NCI-H1436 treated with DMSO at 0.1 percent for 48 hours (cell line): ENCODE data around the gene HTR2A.
"Not testable (repeated sequence)": the region's sequence is repeated elsewhere in the genome, so short reads cannot be mapped to it uniquely, and the experiment has no call there.

Source experiments
- DNase-seq: peaks from one replicate; lab custom pipeline; 2025; lab: John Stamatoyannopoulos, UW

HTR2A gene

DNA sequence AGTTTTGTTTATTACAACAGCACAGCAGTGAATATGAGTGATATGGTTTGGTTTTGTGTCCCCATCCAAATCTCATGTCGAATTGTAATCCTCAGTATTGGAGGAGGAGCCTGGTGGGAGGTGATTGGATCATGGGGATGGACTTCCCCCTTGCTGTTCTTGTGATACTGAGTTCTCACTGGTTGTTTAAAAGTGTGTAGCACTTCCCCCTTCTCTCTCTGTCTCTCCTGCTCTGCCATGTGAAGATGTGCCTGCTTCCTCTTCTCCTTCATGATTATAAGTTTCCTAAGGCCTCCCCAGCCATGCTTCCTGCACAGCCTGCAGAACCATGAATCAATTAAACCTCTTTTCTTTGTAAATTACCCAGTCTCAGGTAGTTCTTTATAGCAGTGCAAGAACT, 91.9 kb downstream of the HTR2A start:
- DNase-seq = not testable (repeated sequence)

DNA sequence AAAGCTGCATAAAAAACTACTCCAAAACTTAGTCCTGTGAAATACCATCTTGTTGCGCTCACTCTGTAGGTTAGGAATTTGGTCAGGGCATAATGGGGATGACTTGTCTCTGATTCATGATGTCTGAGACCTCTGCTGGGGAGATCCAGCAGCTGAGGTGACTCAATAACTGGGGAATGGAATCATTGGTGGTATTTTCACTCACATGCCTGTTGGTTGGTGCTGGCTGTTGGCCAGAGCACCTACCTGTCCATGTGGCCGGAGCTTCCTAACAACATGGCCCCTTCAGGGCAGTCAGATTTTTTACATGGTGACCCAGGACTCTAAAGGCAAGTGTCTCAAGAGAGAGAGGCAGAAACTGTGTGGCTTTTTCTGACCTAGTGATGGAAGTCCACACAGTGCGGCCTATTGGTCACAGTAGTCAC, 92.5 kb downstream of the HTR2A start:
- no peak for DNase-seq

DNA sequence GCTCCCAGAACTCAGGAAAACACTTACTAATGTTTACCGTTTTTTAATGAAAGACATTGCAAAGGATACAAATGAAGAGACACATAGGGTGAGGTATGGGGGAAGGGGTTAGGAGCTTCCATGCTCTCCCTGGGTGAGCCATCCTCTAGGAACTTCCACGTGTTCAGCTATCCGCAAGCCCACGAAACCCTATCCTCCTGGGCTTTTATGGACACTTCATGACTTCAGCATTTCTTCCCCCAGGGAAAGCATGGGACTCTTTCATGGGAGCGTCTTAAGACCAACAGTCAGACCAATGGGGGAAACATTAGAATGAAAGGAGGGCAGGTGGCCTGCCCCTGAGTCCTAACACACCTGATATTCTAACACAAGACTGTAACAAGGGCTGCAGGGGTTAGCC, 93.3 kb downstream of the HTR2A start:
- no peak for DNase-seq

DNA sequence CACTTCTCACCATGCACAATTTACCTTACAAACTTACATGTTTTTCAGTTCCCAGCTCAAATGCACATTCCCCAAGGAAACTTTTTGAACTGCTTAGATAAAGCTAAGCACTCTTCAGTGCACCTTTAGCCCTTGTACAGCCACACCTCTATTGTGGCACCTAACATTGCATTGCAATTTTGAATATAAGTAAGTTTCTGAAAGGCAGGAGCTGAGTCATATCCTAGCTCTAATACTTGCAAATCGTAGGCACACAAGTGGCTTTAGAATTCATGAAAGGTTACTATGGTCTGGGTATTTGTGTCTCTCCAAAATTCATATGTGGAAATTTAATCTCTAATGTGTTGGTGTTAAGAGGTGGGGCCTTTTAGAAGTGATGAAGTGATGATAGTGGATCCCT, 95.0 kb downstream of the HTR2A start:
- DNase-seq = no peak

DNA sequence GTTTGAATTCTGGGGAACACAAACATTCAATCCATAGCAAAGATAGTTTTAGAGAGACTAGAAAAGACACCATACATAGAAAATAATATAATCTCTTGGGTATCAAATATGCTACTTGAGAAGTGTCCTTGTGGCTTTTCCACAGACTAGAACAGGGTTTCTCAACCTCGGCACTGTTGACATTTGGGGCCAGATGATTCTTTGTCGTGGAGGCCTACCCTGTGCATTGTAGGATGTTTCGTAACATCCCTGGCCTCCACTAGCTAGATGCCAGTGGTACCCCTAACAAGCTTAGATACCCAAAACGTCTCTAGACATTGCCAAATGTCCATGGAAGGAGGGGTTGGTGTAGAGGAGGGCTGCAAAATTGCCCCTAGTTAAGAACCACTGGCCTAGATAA, 97.7 kb downstream of the HTR2A start:
- DNase-seq = no peak

DNA sequence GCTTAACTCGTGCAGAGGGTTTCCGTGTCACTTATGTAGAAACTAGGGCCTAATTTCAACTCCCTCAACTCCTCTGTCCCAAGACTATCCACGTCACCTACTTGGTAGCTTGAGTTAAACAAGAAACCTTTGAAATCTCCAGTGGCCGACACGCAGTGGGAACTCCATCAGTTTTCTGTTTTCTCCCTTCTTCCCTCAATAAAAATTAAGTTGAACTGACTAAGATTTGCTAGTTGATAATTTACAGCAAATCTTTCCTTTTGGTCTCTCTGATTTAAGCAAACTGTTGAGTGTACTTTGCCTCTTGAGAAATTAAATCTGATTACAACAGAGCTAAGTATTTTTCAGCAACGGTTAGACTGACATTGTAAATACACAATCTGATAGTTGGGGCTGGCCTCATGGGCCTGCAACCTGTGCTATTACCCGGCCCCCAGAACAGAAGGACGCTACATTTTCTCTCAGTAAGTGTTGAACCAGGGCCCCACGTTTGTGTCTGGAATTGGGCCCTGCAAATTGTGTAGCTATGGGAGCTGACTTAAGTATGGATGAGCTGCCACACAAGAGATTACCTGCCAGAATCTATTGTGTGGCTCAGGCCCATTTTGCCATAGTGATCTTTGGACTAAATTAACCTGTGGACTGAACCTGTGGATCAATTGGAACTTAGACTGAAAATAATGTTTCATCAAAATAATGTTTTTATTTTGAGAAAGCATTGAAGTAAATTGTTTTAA, 99.2 kb downstream of the HTR2A start:
- no peak for DNase-seq

DNA sequence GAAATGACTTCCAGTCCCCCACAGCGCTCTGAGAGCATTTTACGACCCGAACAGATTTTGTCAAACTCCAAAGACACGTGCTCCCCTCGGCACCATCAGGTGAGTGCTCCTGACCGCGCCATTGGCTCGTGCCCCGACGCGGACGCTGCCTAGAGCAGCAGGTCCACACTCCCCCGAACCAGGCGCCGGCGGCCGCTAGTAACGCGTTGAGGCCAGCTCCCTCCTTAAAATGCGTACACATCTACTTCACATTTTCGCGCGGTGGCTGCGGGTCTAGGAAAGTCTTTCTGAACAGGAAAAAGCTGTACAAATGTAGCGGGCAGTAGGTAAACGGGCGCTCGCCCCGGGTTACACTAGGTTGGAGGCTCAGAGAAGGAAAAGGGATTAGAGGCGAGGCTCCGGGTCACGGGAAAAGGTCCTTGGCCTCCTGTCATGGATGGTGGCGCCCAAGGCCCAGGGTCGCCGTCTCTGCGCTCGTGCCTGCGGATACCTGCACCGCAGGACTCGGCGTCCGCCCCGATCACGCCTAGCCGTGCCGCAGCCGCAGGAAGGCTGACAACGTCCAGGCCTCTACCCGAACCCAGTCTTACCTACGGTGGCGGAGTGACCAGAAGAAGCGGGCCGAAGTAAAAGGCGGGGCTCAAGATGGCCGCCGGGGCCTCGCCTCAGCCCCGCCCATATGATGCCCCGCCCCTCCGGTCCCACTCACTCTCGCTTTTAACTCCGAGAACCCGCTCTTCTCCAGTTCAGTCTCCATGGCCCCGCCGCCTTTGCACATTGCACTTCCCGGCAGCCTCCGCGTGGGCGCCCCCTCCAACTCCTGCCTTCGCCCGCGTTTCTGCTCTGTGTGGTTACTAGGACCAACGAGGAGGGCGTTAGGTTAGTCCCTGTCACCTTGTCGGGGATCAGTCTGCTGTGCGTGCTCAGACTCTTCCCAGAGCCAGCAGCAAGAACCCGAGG, 100.1 kb downstream of the HTR2A start, which contains the start of gene ESD:
ESD (minus strand) TSS at position 647 of the 960 bp plus-strand sequence. CDS start 5,748 bp downstream, outside the sequence.
- DNase-seq = peak; percentile 38

DNA sequence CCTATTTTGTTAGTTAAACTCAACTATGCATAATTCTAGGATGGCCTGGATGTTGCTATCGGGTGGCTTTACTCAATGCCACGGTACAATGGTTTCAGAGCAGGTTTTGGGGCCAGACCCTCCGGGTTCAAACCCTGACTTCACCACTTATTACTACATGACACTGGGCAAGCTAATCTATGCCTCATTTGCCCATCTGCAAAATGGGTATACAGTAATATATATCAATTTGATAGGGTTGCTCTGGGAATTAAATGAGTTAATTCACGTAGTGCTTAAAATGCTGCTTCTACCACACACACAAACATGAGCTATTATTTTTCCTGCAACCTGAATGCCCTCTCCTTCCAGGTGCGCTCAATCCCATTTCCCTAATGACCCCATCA, 100.7 kb downstream of the HTR2A start:
- DNase-seq = no peak

DNA sequence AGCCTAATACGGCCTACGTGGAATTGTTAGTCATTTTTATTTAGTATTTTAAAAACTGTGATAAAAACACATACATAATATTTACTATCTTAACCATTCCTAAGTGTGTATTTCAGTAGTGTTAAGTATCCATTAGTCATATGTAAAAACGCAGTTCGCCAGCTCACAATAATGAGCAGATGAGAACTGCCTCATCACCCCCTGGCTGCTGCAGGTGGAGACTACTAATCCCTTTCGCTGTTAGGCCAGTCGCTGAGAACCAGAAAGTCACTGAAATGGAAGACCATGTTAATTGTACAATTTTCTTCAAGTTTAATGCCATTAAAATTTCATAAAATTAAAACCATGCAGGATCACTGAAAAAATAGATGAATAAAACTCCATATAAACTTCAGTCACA, 101.5 kb downstream of the HTR2A start:
- DNase-seq = no peak

DNA sequence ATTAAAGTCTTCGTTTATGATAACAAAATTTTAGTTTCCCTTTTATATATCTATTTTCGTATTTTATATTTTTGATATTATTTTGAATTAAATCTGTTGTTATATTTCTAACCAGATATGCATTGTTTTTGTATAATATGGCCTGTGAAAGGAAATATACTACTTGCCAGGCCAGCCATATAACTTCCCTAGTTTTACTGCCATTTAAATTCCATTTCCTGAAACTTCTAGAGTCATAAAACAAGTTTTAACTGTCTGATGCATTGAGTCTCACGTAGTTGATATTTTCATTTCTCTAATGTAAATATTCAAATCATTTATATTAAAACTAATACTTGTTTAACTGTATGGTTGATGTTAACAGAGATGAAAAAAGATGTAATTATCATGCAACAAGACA, 113.3 kb downstream of the HTR2A start:
- DNase-seq = no peak

DNA sequence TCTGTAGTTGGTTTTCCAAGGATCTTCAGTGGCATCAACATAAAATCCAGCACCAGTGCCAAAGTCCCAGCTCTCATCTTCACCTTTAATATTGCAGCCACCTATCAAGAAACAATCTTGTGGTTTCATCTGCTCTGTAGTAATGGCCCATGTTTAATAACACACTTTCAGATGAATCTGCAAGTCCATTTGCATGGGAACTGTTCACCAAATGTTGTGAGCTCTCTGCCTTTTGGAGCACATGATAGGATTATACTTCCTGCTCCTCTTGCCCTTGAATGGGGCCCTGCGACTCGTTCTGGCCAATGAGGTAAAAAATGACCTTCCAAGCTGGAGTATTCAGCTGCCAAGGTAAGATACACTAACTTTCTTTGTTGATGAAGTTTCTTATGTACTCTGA, 114.2 kb downstream of the HTR2A start:
- DNase-seq = no peak

DNA sequence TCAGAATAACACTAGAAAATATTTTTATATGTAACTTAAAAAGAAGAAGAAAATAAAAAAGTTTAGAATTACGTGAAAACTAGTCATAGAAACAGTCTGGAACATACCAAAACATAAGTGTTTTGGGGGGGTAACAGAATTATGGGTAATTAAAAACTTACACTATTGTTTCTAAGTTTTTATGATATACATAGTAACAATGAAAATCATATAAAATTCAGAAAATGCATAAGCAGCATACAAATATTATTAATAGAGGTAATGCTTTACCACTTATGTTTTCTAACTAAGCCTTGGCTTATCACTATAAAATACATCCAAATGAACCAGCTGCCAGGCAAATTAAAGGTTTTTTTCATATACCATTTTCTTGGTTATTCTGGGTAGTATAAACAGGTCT, 114.8 kb downstream of the HTR2A start:
- no peak for DNase-seq
